Sigmoid colon (tissue), 7 donors: ENCODE measurements around the gene PPP2R5E. TPM values are rescaled to one million over a fixed set of nuclear protein-coding genes. Genes with fewer than 3 reads are reported as not detected.

Source experiments
- DNase-seq: peaks from one replicate; pipeline ENCODE4 v3.0.0-alpha.2; 2019
- H3K27ac ChIP-seq, 4 donors: fragments of 200-600 bp; sonication (generic); one replicate each; pipeline ENCODE4 v1.5.1; 2016 to 2019; ENCODE audit warnings: mild to moderate bottlenecking in 1 of 4
- H3K27me3 ChIP-seq, 3 donors: fragments of 200-600 bp; sonication (generic); one replicate each; pipeline ENCODE4 v1.5.1; 2019; ENCODE audit warnings: mild to moderate bottlenecking in 1 of 3
- H3K36me3 ChIP-seq, 4 donors: fragments of 200-600 bp; sonication (generic); one replicate each; pipeline ENCODE4 v1.5.1; 2016 to 2019
- H3K4me1 ChIP-seq, 4 donors: fragments of 200-600 bp; sonication (generic); one replicate each; pipeline ENCODE4 v1.5.1; 2017 to 2019
- H3K4me3 ChIP-seq, 4 donors: fragments of 200-600 bp; sonication (generic); one replicate each; pipeline ENCODE4 v1.5.1; 2017 to 2019; ENCODE audit warnings: mild to moderate bottlenecking in 2 of 4, moderate library complexity in 1 of 4
- H3K9me3 ChIP-seq, 4 donors: fragments of 200-600 bp in 3 of 4; sonication (generic) in 3 of 4; one replicate each; pipeline versions ENCODE4 v1.5.1 to v1.6.1; 2013 to 2019
- CTCF ChIP-seq, 4 experiments: fragments of 450-650 bp in 3 of 4; fragments of 200-600 bp in 1 of 4; IDR thresholded peaks; one replicate each; pipeline ENCODE4 v1.5.1; 2016 to 2019; ENCODE audit warnings: antibody characterized with exemption in 4 of 4, mild to moderate bottlenecking in 3 of 4, moderate library complexity in 2 of 4
- EP300 ChIP-seq, 4 donors: sonication (generic); formaldehyde crosslinking; IDR thresholded peaks; one replicate each; pipeline ENCODE4 v1.6.1; 2017; ENCODE audit warnings: antibody characterized with exemption in 4 of 4
- POLR2A ChIP-seq, 2 donors: fragments of 450-650 bp; IDR thresholded peaks; one replicate each; pipeline ENCODE4 v1.6.1; 2016; ENCODE audit warnings: antibody characterized with exemption in 2 of 2, mild to moderate bottlenecking in 2 of 2, moderate library complexity in 2 of 2
- POLR2AphosphoS5 ChIP-seq, 4 donors: sonication (generic); formaldehyde crosslinking; IDR thresholded peaks; one replicate each; pipeline ENCODE4 v1.6.1; 2017; ENCODE audit warnings: antibody characterized with exemption in 4 of 4
- WGBS, 2 donors: extraction: QIAGEN DNeasy Blood & Tissue Kit; methylation state at CpG; one replicate each; pipeline ENCODE4 v1.1.7; 2013; 5-methylcytosine and 5-hydroxymethylcytosine counted together
- intact Hi-C: fragments of 100-400 bp; cut with DNase I; formaldehyde crosslinking; loops from one replicate; pipeline ENCODE4 v1.15.1; 2023
- polyA plus RNA-seq, 3 donors: library from polyadenylated mRNA; stranded (reverse); fragments of 200-250 nt; gene quantifications; one replicate each; pipeline ENCODE4 v1.2.3, GENCODE V29; 2013
- total RNA-seq, 4 donors: library from RNA; depleted of rRNA; stranded (reverse); fragments of >200 nt; gene quantifications; one replicate each; pipeline ENCODE4 v1.1.0, GENCODE V29; 2016
- donor health status: healthy with polysubstance abuse.
- donor health status: Bipolar disorder and iron deficiency.
- donor health status: healthy.

Gene PPP2R5E
- total and polyA plus RNA-seq, 7 donors: 10.8 to 28.9 (median 23.7) TPM

GRCh38 chr14:63565448-63565847, 22.3 kb upstream of the PPP2R5E start:
- Histone ChIP-seq H3K9me3 (no peaks in the 10 kb centered on the region), H3K36me3 (no peaks in the 10 kb centered on the region), H3K27ac (no peak overlapping the region), H3K4me3 (no peak overlapping the region), H3K27me3 (no peaks in the 10 kb centered on the region), H3K4me1 (no peaks in the 10 kb centered on the region)
- 91 to 94% methylated on average over 3 of the region's 3 CpGs for WGBS, 2 donors
- DNase-seq: no peak
- intact Hi-C loops: no loop called here
- TF ChIP-seq POLR2A (IDR thresholded peaks at IDR 0.05) (no peak), EP300 (IDR thresholded peaks at IDR 0.05) (no peak), CTCF (IDR thresholded peaks at IDR 0.05) (no peak), POLR2AphosphoS5 (IDR thresholded peaks at IDR 0.05) (no peak)

GRCh38 chr14:63564318-63564717, 21.1 kb upstream of the PPP2R5E start:
- H3K4me1 ChIP-seq: no peaks in the 10 kb centered on the region
- DNase-seq: no peak
- H3K9me3 ChIP-seq: no peaks in the 10 kb centered on the region
- WGBS, 2 donors: 4 to 34% methylated on average over 1 of the region's 1 CpG
- TF ChIP-seq POLR2AphosphoS5 (IDR thresholded peaks at IDR 0.05): no peak
- no peak for TF ChIP-seq EP300 (IDR thresholded peaks at IDR 0.05)
- TF ChIP-seq CTCF (IDR thresholded peaks at IDR 0.05): no peak
- TF ChIP-seq POLR2A (IDR thresholded peaks at IDR 0.05): no peak
- no peaks in the 10 kb centered on the region for H3K36me3 ChIP-seq
- no peak overlapping the region for H3K27ac ChIP-seq
- intact Hi-C loops: no loop called here
- no peak overlapping the region for H3K4me3 ChIP-seq
- H3K27me3 ChIP-seq: no peaks in the 10 kb centered on the region

DNA sequence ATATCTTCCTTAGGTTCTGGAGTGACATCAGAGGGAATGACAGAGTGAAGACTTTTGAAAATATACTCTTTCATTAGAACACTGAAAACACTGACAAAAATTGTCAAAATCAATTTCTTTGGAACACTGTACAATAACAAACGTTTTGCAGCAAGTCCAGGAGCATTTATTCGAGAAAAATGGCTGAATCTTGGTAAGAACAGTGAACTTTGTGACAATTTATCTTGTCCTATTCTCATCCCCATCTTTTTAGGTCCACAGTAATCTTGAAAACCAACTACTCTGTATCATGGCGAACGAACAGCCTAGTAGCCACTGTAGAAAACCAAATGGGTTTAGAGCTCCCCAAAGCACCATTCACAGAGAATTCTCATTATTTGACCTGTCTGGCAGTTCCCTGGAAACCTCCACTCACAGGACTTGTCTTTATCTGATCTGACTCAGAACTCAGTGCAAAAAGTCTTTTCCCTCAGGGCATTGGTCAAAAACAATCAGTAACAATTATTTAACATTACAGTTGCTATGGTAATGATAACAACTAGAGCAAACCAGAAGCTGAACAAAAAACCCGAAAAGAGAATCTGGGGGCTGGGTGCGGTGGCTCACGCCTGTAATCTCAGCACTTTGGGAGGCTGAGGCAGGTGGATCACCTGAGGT, 20.3 kb upstream of the PPP2R5E start:
- DNase-seq: no peak
- Histone ChIP-seq H3K4me3 (no peak overlapping the region), H3K9me3 (no peaks in the 10 kb centered on the region), H3K36me3 (no peaks in the 10 kb centered on the region), H3K27me3 (no peaks in the 10 kb centered on the region), H3K4me1 (no peaks in the 10 kb centered on the region), H3K27ac (no peak overlapping the region)
- WGBS, 2 donors: 90% methylated on average over 7 of the region's 7 CpGs
- TF ChIP-seq EP300 (IDR thresholded peaks at IDR 0.05) (no peak), CTCF (IDR thresholded peaks at IDR 0.05) (no peak), POLR2AphosphoS5 (IDR thresholded peaks at IDR 0.05) (no peak), POLR2A (IDR thresholded peaks at IDR 0.05) (no peak)
- intact Hi-C loops: no loop called here

DNA sequence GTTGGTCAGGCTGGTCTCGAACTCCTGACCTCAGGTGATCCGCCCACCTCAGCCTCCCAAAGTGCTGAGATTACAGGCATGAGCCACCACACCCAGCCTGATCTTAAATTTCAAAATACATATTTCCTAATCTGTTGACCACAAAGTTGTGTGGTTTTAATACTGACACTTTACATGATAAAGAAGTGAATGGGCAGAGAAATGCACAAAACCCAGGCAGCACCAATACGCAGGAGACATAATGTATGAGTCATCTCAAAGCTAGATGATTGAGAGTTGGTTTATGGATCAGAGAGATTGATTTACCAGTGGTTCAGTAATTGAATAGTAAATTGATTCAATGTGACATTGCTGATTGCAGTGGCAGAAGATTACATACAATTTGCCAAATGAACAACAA, 19.2 kb upstream of the PPP2R5E start:
- H3K4me3 ChIP-seq: no peak overlapping the region

More for the DNA sequence above, 19.2 kb upstream of the PPP2R5E start:
- Histone ChIP-seq H3K27ac (no peak overlapping the region), H3K9me3 (no peaks in the 10 kb centered on the region), H3K36me3 (no peaks in the 10 kb centered on the region), H3K4me1 (no peaks in the 10 kb centered on the region), H3K27me3 (no peaks in the 10 kb centered on the region)
- no peak for TF ChIP-seq CTCF (IDR thresholded peaks at IDR 0.05)
- no peak for TF ChIP-seq EP300 (IDR thresholded peaks at IDR 0.05)
- TF ChIP-seq POLR2AphosphoS5 (IDR thresholded peaks at IDR 0.05): no peak
- TF ChIP-seq POLR2A (IDR thresholded peaks at IDR 0.05): no peak
- no peak for DNase-seq
- WGBS, 2 donors: 86 to 90% methylated on average over 3 of the region's 3 CpGs
- intact Hi-C loops: no loop called here
